Mesothelial cell of epicardium (in vitro differentiated cells): ENCODE measurements around the gene LDHAL6B. TPM values are rescaled to one million over a fixed set of nuclear protein-coding genes. Genes with fewer than 3 reads are reported as not detected.

Experiments used
- DNase-seq, 2 experiments: peaks; one replicate each; pipeline ENCODE4 v3.0.0; 2021; ENCODE audit warnings: low spot score in 2 of 2; ENCODE audit not compliant: unreplicated experiment in 2 of 2
- H3K27ac Mint-ChIP-seq: 2 replicates; pipeline ENCODE4 v1.8.0; 2021; ENCODE audit warnings: mixed read lengths
- H3K27me3 Mint-ChIP-seq: 2 replicates; pipeline ENCODE4 v1.8.0; 2021; ENCODE audit warnings: low read depth, mixed read lengths
- H3K36me3 Mint-ChIP-seq: 2 replicates; pipeline ENCODE4 v1.8.0; 2021; ENCODE audit warnings: mixed read lengths
- H3K4me1 Mint-ChIP-seq: 2 replicates; pipeline ENCODE4 v1.8.0; 2021; ENCODE audit warnings: mixed read lengths
- H3K4me3 Mint-ChIP-seq: 2 replicates; pipeline ENCODE4 v1.8.0; 2021; ENCODE audit warnings: mild to moderate bottlenecking, moderate library complexity, mixed read lengths
- H3K9me3 Mint-ChIP-seq: 2 replicates; pipeline ENCODE4 v1.8.0; 2021; ENCODE audit warnings: mixed read lengths
- CTCF ChIP-seq: fragments of 200-600 bp; sonication (generic); IDR thresholded peaks from one replicate; pipeline ENCODE4 v1.5.0; 2021; ENCODE audit warnings: antibody characterized with exemption; ENCODE audit not compliant: unreplicated experiment
- total RNA-seq: library from RNA; stranded (reverse); gene quantifications from 3 replicates; pipeline ENCODE4 v1.2.1, GENCODE V29; 2021

LDHAL6B gene
- total RNA-seq, 1 donor from 2014 or later = not detected

- TF ChIP-seq CTCF = no peak
- Mint-ChIP-seq H3K9me3 (no peaks in the 10 kb centered on the region), H3K4me3 (no peak overlapping the region), H3K27ac (no peak overlapping the region), H3K36me3 (no peaks in the 10 kb centered on the region), H3K4me1 (no peaks in the 10 kb centered on the region), H3K27me3 (no peaks in the 10 kb centered on the region)
- no peak for DNase-seq
Measured at GRCh38 chr15:59245559-59245958, 38.9 kb downstream of the LDHAL6B start.

DNA sequence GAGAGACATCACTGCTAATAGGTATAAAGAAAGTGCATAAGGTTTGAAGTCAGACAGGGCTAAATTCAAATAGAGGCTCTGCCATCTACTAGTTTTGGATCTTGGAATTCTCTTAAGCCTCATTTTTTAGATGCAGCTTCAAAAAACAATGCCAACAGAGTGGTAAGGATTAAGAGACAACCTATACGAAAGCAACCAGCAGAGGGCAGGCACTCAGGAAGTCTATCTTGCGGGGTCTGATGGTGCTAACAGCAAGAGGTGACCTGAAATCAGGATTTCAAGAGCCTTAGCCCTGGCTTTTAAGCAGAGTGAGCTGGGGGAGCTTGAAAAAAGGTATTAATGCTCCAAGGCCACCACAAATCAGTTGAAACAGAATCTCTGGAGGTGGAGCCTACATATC is 40.7 kb downstream of the LDHAL6B start:
- DNase-seq = no peak
- no peaks in the 10 kb centered on the region for H3K27me3 Mint-ChIP-seq
- peak; percentile 56 for TF ChIP-seq CTCF
- H3K9me3 Mint-ChIP-seq = no peaks in the 10 kb centered on the region
- no peak overlapping the region for H3K27ac Mint-ChIP-seq
- H3K4me3 Mint-ChIP-seq = no peak overlapping the region
- H3K36me3 Mint-ChIP-seq = no peaks in the 10 kb centered on the region
- H3K4me1 Mint-ChIP-seq = no peaks in the 10 kb centered on the region

DNA sequence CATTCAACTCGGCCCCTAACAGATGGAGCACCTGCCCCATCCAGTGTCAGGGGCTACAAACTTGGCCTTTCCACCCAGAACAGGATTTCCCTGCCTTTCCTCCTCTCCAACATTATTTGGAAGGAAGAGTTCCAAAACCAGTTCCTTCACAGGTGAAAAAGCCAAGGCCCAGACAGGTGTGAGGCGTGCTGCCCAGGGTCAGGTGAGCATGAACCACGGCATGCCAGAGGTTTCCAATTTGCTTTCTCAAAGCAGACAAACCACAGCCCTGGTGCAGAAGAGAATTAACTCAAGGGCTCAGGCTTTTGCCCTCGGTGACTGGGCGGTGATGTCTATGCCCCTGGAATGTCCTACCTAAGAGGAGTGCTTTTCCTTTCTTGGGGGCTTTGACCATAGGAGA is 43.2 kb downstream of the LDHAL6B start:
- no peaks in the 10 kb centered on the region for H3K36me3 Mint-ChIP-seq
- no peak overlapping the region for H3K27ac Mint-ChIP-seq
- H3K4me1 Mint-ChIP-seq = no peaks in the 10 kb centered on the region
- H3K4me3 Mint-ChIP-seq = no peak overlapping the region
- no peak for DNase-seq
- H3K27me3 Mint-ChIP-seq = no peaks in the 10 kb centered on the region
- H3K9me3 Mint-ChIP-seq = no peaks in the 10 kb centered on the region
- no peak for TF ChIP-seq CTCF

DNA sequence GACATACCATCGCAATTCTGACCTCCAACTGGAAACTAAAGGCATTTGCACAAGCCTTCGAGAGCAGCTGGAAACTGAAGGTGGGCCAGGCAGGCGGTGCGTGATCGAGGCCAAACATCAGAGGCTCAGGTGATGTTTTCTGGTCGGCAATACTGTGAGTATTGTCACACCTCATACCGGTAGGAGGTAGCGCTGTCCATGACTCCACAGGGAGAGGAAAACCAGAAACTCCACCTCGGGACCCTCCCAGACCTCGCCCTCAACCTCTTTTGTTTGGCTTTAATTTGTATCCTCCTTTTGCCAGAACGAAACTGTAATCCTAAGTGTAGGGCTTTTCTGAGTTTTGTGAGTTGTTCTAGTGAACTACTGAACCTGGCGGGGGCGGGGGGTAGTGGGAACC is 43.6 kb downstream of the LDHAL6B start:
- Mint-ChIP-seq H3K9me3 (no peaks in the 10 kb centered on the region), H3K27ac (no peak overlapping the region), H3K4me3 (no peak overlapping the region), H3K36me3 (no peaks in the 10 kb centered on the region), H3K27me3 (no peaks in the 10 kb centered on the region), H3K4me1 (no peaks in the 10 kb centered on the region)
- TF ChIP-seq CTCF = no peak
- no peak for DNase-seq

DNA sequence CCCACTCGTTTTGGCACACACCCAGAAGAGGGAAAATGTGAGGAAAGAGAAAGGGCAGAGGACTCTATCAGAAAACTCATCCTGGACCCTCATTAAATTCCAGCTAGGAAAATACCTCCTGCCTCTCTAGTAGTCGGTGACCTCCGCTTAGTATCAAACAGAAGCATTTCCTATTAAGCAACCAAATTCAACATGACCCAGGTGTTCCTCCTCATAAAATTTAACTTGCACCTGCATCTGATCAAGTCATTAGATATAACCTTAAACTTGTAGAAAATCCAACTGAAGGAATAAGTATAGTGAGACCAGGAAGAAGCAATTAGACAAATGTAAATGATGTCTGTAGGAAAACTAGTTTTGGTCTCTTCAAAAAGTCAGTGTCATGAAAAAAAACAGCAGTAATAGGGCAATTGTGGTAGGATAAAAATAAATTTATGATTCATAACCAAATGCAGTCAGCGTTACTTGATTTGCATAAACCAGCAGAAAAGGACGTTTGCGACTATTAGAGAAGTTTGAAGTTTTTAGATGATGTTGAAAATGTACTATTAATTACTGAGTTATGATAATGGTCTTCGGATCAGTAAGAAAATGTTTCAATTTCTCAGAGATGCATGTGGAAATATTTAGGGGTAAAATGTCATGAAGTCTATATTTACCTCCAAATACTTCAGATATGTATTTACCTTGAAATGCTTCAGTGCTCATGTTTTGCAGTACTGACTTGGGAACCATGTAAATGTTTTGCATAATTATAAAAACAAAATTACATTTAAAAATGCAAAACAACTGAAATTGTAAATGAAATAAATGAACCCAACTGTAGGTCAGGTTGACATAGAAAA is 44.6 kb downstream of the LDHAL6B start:
- no peak for DNase-seq
- H3K27ac Mint-ChIP-seq = no peak overlapping the region
- H3K36me3 Mint-ChIP-seq = no peaks in the 10 kb centered on the region
- H3K9me3 Mint-ChIP-seq = no peaks in the 10 kb centered on the region
- no peaks in the 10 kb centered on the region for H3K4me1 Mint-ChIP-seq
- no peak overlapping the region for H3K4me3 Mint-ChIP-seq
- TF ChIP-seq CTCF = no peak
- H3K27me3 Mint-ChIP-seq = no peaks in the 10 kb centered on the region
